Stimulated activated CD8-positive, alpha-beta memory T cell treated with anti-CD3 and anti-CD28 coated beads, Interleukin-12 subunit alpha, Interleukin-12 subunit beta, amount 100 ng/mL, for 4 hours (primary cell): Measurements from ENCODE around the gene ENOX1.

Experiments used
- DNase-seq: peaks from one replicate; pipeline ENCODE4 v3.0.0-alpha.2; 2020; ENCODE audit warnings: low read depth

The ENOX1 gene

GRCh38 chr13:43245374-43245964, 541.3 kb downstream of the ENOX1 start:
- DNase-seq, result no peak

GRCh38 chr13:43244481-43244880, 542.3 kb downstream of the ENOX1 start:
- DNase-seq, result no peak

GRCh38 chr13:43243711-43244110, 543.1 kb downstream of the ENOX1 start:
- no peak for DNase-seq

GRCh38 chr13:43242040-43242439, 544.7 kb downstream of the ENOX1 start:
- no peak for DNase-seq

- no peak for DNase-seq
Measured at GRCh38 chr13:43240278-43240677, 546.5 kb downstream of the ENOX1 start.

GRCh38 chr13:43239275-43239840, 547.4 kb downstream of the ENOX1 start:
- no peak for DNase-seq

- DNase-seq, result no peak
Measured at GRCh38 chr13:43238341-43239083, 548.3 kb downstream of the ENOX1 start.

- DNase-seq, result no peak
Measured at GRCh38 chr13:43237616-43238015, 549.2 kb downstream of the ENOX1 start.

GRCh38 chr13:43235028-43235427, 551.7 kb downstream of the ENOX1 start:
- DNase-seq, result no peak

- no peak for DNase-seq
Measured at GRCh38 chr13:43232873-43233265, 553.9 kb downstream of the ENOX1 start.

GRCh38 chr13:43232144-43232872, 554.5 kb downstream of the ENOX1 start:
- DNase-seq, result no peak

- DNase-seq, result no peak
Measured at GRCh38 chr13:43230989-43231388, 555.8 kb downstream of the ENOX1 start.

- DNase-seq, result no peak
Measured at GRCh38 chr13:43229506-43229905, 557.3 kb downstream of the ENOX1 start.

GRCh38 chr13:43227721-43228120, 559.1 kb downstream of the ENOX1 start:
- DNase-seq, result no peak

GRCh38 chr13:43223216-43223615, 563.6 kb downstream of the ENOX1 start:
- no peak for DNase-seq

GRCh38 chr13:43222086-43222485, 564.7 kb downstream of the ENOX1 start:
- no peak for DNase-seq

- DNase-seq, result no peak
Measured at GRCh38 chr13:43221611-43222010, 565.2 kb downstream of the ENOX1 start.

GRCh38 chr13:43220873-43221595, 565.7 kb downstream of the ENOX1 start:
- DNase-seq, result no peak

GRCh38 chr13:43214124-43214523, 572.6 kb downstream of the ENOX1 start:
- no peak for DNase-seq

- DNase-seq, result no peak
Measured at GRCh38 chr13:43206838-43207237, 579.9 kb downstream of the ENOX1 start.

GRCh38 chr13:43205416-43205815, 581.4 kb downstream of the ENOX1 start:
- no peak for DNase-seq

GRCh38 chr13:43204591-43204990, 582.2 kb downstream of the ENOX1 start:
- DNase-seq, result no peak
